H1 (cell line): ENCODE data around the gene ADCY2. TPM values are rescaled to one million over a fixed set of nuclear protein-coding genes. Genes with fewer than 3 reads are reported as not detected.

Experiments
- TAF7 ChIP-seq: optimal IDR thresholded peaks from 2 replicates; pipeline ENCODE3; 2011; ENCODE audit warnings: low read depth, mild to moderate bottlenecking, inconsistent platforms, low read length, moderate library complexity, borderline replicate concordance
- polyA plus RNA-seq, 7 experiments: library from polyadenylated mRNA; depleted of rRNA in 3 of 7; stranded (reverse) in 5 of 7; unstranded in 2 of 7; fragments of >200 nt in 5 of 7; fragments of 200-250 nt in 2 of 7; gene quantifications; 1 replicate in 5 of 7; 2 replicates in 1 of 7; 4 replicates in 1 of 7; pipeline versions ENCODE4 v1.2.1 to v1.2.3, GENCODE V29; 2011 to 2013; ENCODE audit warnings: missing spikeins in 2 of 7, mixed read lengths in 2 of 7
- total RNA-seq: library from RNA; stranded (reverse); fragmentation: NEBNext Ultra II Directional; extraction: Animal tissue kit (Norgen Biotek cat#: 25700); gene quantifications from 2 replicates; pipeline ENCODE4 v1.2.1, GENCODE V29; 2021

The ADCY2 gene
- total and polyA plus RNA-seq, 2 of the 8 experiments (the other 6 are each of a cell fraction or from before 2014, with no cell fraction given) = 35.8 to 122 TPM

DNA sequence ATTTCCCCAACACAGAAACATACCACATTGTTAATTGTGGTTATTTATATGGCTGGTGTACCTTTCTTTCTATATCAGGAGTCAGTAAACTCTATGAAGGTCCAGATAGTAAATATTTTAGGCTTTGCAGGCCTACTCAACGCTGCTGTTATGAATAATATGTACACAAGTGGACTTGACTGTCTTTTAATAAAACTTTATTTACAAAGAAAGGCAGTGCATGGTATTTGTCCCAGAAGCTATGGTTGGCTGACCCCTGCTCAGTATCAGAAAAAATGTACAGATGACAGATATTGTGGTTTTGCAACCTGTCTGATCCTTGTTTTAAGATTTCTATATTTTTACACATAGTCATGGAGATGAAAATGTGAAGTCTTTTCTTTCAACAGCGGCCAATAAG, 478.7 kb downstream of the ADCY2 start (continued):
- no peak for TF ChIP-seq TAF7
